Gastrocnemius medialis (tissue), 4 donors: Measurements from ENCODE around the gene NTNG1.

Source experiments
- CTCF ChIP-seq, 5 experiments: fragments of 450-650 bp in 3 of 5; fragments of 200-600 bp in 2 of 5; sonication (generic) in 2 of 5; IDR thresholded peaks in 4 of 5; conservative IDR thresholded peaks in 1 of 5; 1 replicate in 4 of 5; 2 replicates in 1 of 5; pipeline ENCODE4 v1.5.1; 2016 to 2019; ENCODE audit warnings: antibody characterized with exemption in 5 of 5, mild to moderate bottlenecking in 3 of 5, moderate library complexity in 3 of 5
- POLR2A ChIP-seq, 2 donors: fragments of 450-650 bp; IDR thresholded peaks; one replicate each; pipeline ENCODE4 v1.6.1; 2017; ENCODE audit warnings: antibody characterized with exemption in 2 of 2, mild to moderate bottlenecking in 2 of 2, moderate library complexity in 2 of 2

DNA sequence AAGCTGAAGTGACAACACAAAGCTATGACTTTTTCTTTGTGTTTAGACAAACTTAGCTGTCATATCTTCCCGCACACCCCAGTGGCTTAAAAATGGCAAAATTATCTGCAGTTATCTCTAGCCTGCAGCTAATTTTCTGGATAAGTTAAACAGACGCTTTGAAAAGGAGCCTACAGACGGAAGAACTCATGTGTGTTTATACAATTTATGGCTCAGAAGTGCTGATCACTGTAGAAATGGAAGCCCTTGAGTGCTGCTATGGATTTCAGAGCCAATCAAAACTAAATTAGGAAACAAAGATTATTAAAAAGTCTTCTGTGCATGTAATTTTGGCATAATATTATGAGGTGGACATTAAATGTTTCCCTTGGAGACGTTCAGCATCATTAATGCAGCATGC is 11.6 kb downstream of the NTNG1 start:
- TF ChIP-seq CTCF (IDR thresholded peaks at IDR 0.05 in 4 of 5, conservative IDR thresholded peaks at IDR 0.05 in 1 of 5) = no peak
- no peak for TF ChIP-seq POLR2A (IDR thresholded peaks at IDR 0.05)
